Measurements from ENCODE around the gene RAD18. TPM values are rescaled to one million over a fixed set of nuclear protein-coding genes. Genes with fewer than 3 reads are reported as not detected.

RAD18 gene
- total and polyA plus RNA-seq, 9 of the 15 experiments (the other 6 are each of a cell fraction or from before 2014, with no cell fraction given), result 19.2 to 49.4 (median 34.4) TPM

- Histone ChIP-seq H3K79me2 (ENCODE audit: control insufficient read depth, insufficient read depth, low read length) (peaks cover 20% of the 10 kb centered on the region), H3K36me3 (ENCODE audit: control insufficient read depth, insufficient read depth, low read length) (peaks cover 7% of the 10 kb centered on the region; the same call in 1 of the 3 replicates), H4K20me1 (replicated peaks; ENCODE audit: control insufficient read depth, insufficient read depth, low read length) (no peaks in the 10 kb centered on the region; the same call in 1 of the 2 replicates), H3K9me1 (ENCODE audit: control insufficient read depth, insufficient read depth, low read length) (no peaks in the 10 kb centered on the region), H3K4me3 (no peak overlapping the region), H3K27me3 (ENCODE audit: control insufficient read depth in 2 of 2, insufficient read depth in 2 of 2, low read length in 2 of 2) (peaks cover 3 to 14% of the 10 kb centered on the region in 2 experiments; a peak in 4 of 5 replicates), H3K27ac (ENCODE audit: extremely low read depth, low read depth, low read length) (no peak overlapping the region), H3K4me2 (ENCODE audit: insufficient read depth, low read length) (no peak overlapping the region), H2AFZ (ENCODE audit: low read depth, low read length) (no peak overlapping the region), H3K4me1 (replicated peaks in 1 of 2; ENCODE audit: control insufficient read depth in 2 of 2, insufficient read depth in 2 of 2, low read length in 2 of 2) (peaks cover 0 to 11% of the 10 kb centered on the region in 2 experiments; a peak in 4 of 5 replicates), H3K9ac (ENCODE audit: insufficient read depth in 1 of 2, low read depth in 2 of 2, low read length in 2 of 2) (no peak overlapping the region), H3K9me3 (replicated peaks; ENCODE audit: control insufficient read depth, insufficient read depth, low read depth, low read length) (no peaks in the 10 kb centered on the region)
- FAIRE-seq (no peak), DNase-seq (ENCODE audit: extremely low read depth in 1 of 4, low spot score in 3 of 4) (no peak), ATAC-seq (no peak)
- ChIA-PET POLR2A (no interaction called here), CTCF (ENCODE audit: low intra/inter-chr PET ratio) (no interaction called here)
- 28% methylated on average over 2 of the region's 2 CpGs for WGBS (ENCODE audit: insufficient coverage, low coverage, missing lambda C conversion rate)
- intact Hi-C loops (cut with micrococcal nuclease) (no loop called here), in situ Hi-C loops (cut with MboI) (no loop called here)
- no TSS peak for BruUV-seq (replicated peaks)
- TF ChIP-seq, protein P1, sequence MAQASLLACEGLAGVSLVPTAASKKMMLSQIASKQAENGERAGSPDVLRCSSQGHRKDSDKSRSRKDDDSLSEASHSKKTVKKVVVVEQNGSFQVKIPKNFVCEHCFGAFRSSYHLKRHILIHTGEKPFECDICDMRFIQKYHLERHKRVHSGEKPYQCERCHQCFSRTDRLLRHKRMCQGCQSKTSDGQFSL (CRISPR knock-in tag; IDR thresholded peaks at IDR 0.05), result no peak
- TF ChIP-seq, protein P1 (tag; IDR thresholded peaks at IDR 0.05), result no peak
- TF ChIP-seq ZNF277 (CRISPR knock-in tag; IDR thresholded peaks at IDR 0.05; ENCODE audit: borderline replicate concordance) (no peak), MED1 (CRISPR knock-in tag; IDR thresholded peaks at IDR 0.05; ENCODE audit: borderline replicate concordance) (no peak), ZFX (CRISPR knock-in tag; IDR thresholded peaks at IDR 0.05) (no peak), ESRRA (IDR thresholded peaks at IDR 0.05; ENCODE audit: borderline replicate concordance, low read depth) (peak; percentile 91), BCOR (IDR thresholded peaks at IDR 0.05) (peak; percentile 71; the same call in 1 of the 2 replicates), HDAC2 (IDR thresholded peaks at IDR 0.05) (0 out of 2 replicates have a peak, but pooled peaks have one; percentile 37), ADNP (tag; IDR thresholded peaks at IDR 0.05) (peak; percentile 87), RBM25 (IDR thresholded peaks at IDR 0.05; ENCODE audit: low read depth, low read length, severe bottlenecking) (peak; percentile 81), ATF2 (CRISPR knock-in tag; IDR thresholded peaks at IDR 0.05) (no peak), NELFE (IDR thresholded peaks at IDR 0.05; ENCODE audit: insufficient read depth, insufficient read length) (no peak)
These were observed 3.0 kb upstream of the RAD18 start for GRCh38 chr3:8966150-8966819.
